PC-9 (cell line): ENCODE results near the gene PTS. TPM values are rescaled to one million over a fixed set of nuclear protein-coding genes. Genes with fewer than 3 reads are reported as not detected.
A peak's percentile ranks its signal among the peaks of the same experiment; 100 is the strongest.

Source experiments
- BruUV-seq: library from RNA; stranded (reverse); fragments of 400-500 nt; replicated peaks from 2 replicates; lab custom pipeline; 2021; lab: Mats Ljungman, UMichigan
- CTCF ChIA-PET: fragments of 300-600 bp; sonication (Branson Sonifier 250); formaldehyde crosslinking; loops from one replicate; lab custom pipeline; 2022; ENCODE audit warnings: antibody characterized with exemption; lab: Charles Lee
- POLR2A ChIA-PET: fragments of 300-600 bp; sonication (Branson Sonifier 250); formaldehyde crosslinking; loops from one replicate; lab custom pipeline; 2022; ENCODE audit warnings: antibody characterized with exemption; ENCODE audit not compliant: unreplicated experiment; lab: Charles Lee
- DNase-seq, 2 experiments: peaks; one replicate each; pipeline versions ENCODE4 v3.0.0 to v3.0.0-alpha.2; 2015 to 2022; ENCODE audit warnings: mixed read lengths in 1 of 2
- H2AFZ ChIP-seq: fragments of 200-600 bp; sonication (generic); 2 replicates; pipeline ENCODE4 v1.8.1; 2017; ENCODE audit warnings: antibody characterized with exemption
- H3F3A ChIP-seq: fragments of 200-600 bp; sonication (generic); 2 replicates; pipeline ENCODE4 v1.8.1; 2017; ENCODE audit warnings: antibody characterized with exemption, mild to moderate bottlenecking, low read depth; ENCODE audit not compliant: insufficient read depth
- H3K27ac ChIP-seq: fragments of 200-600 bp; sonication (generic); 2 replicates; pipeline ENCODE4 v1.6.1; 2016; ENCODE audit warnings: mixed run types
- H3K27me3 ChIP-seq: fragments of 200-600 bp; sonication (generic); 2 replicates; pipeline ENCODE4 v1.6.1; 2016; ENCODE audit warnings: low read depth, mixed run types; ENCODE audit not compliant: insufficient read depth
- H3K36me3 ChIP-seq: fragments of 200-600 bp; sonication (generic); 2 replicates; pipeline ENCODE4 v1.6.1; 2016; ENCODE audit warnings: low read depth, mixed run types
- H3K4me1 ChIP-seq: fragments of 200-600 bp; sonication (generic); replicated peaks from 2 replicates; pipeline ENCODE4 v1.6.1; 2016; ENCODE audit warnings: mixed run types; ENCODE audit not compliant: insufficient read depth
- H3K4me2 ChIP-seq: fragments of 200-600 bp; sonication (generic); 2 replicates; pipeline ENCODE4 v1.6.1; 2017; ENCODE audit warnings: mixed run types
- H3K4me3 ChIP-seq: fragments of 200-600 bp; sonication (generic); 2 replicates; pipeline ENCODE4 v1.6.1; 2016; ENCODE audit warnings: mixed run types
- H3K79me2 ChIP-seq: fragments of 200-600 bp; sonication (generic); 2 replicates; pipeline ENCODE4 v1.6.1; 2017; ENCODE audit warnings: low read depth, mixed run types
- H3K9me2 ChIP-seq: fragments of 200-600 bp; sonication (generic); 2 replicates; pipeline ENCODE4 v1.8.1; 2017; ENCODE audit warnings: mild to moderate bottlenecking; ENCODE audit not compliant: insufficient read depth
- H3K9me3 ChIP-seq: fragments of 200-600 bp; sonication (generic); 2 replicates; pipeline ENCODE4 v1.8.1; 2016; ENCODE audit warnings: low read depth; ENCODE audit not compliant: insufficient read depth
- H4K20me1 ChIP-seq: fragments of 200-600 bp; sonication (generic); 2 replicates; pipeline ENCODE4 v1.8.1; 2017; ENCODE audit not compliant: insufficient read depth
- EZH2 ChIP-seq: fragments of 200-600 bp; sonication (generic); IDR thresholded peaks from 2 replicates; pipeline ENCODE4 v1.8.0; 2017; ENCODE audit warnings: antibody characterized with exemption, low read depth
- intact Hi-C: fragments of 100-400 bp; cut with micrococcal nuclease; formaldehyde crosslinking; loops from one replicate; pipeline ENCODE4 v1.10.0; 2022; ENCODE audit not compliant: unreplicated experiment
- total RNA-seq: library from RNA; stranded (reverse); gene quantifications from 2 replicates; pipeline ENCODE4 v1.2.3, GENCODE V29; 2021
- TF ChIP-seq, protein P1 (sequence below): fragments of 200-600 bp; sonication (generic); conservative IDR thresholded peaks from 2 replicates; pipeline ENCODE4 v1.6.1; 2017; ENCODE audit warnings: mixed run types, antibody characterized with exemption, mild to moderate bottlenecking, moderate library complexity

The PTS gene
- total RNA-seq, 1 experiment from 2014 or later: 43.0 TPM

DNA sequence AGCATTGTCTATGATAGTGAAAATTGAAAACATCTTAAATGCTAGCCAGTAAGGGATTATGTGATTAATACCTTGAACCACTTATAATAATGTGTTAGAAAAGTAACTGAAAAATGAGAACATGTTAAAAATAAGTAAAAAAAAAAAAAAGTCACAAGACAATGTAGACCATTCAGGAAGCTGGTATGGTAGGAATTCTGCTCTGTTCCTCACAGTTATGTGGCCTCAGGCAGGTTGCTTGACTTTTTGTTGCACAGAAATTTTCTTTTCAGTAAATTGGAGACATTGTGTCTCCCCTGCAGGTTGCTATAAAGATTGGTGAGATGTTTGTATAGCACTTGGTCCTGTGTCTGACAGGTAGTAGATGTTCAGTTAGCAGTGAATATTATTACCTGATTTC lies 51.7 kb downstream of the PTS start:
- 0 out of 2 replicates have a peak overlapping the region, but pooled peaks have one; percentile 18 for H3K4me2 ChIP-seq
- intact Hi-C loops: no loop called here
- DNase-seq: peak; percentile 25 to 64

DNA sequence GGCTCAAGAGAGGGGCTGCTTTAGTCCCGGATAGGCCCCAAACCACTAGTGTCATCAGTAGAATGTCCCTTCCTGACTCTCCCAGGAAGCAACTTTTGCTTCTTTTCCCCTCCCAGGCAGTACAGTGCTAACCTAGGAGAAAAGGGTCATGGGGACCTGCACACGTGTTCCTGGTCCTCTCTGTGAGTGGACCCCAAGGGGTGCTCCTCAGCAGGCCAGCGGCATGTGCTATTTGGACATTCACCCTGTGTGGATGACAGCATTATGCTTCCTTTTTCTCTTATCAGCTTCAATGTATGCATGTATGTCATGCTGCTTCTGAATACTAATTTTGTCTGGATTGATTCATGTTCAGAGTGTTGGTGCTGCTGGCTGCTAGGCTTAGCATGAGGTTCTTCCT lies 52.6 kb downstream of the PTS start:
- Histone ChIP-seq H3K4me1 (peaks cover 15% of the 10 kb centered on the region), H2AFZ (no peak overlapping the region), H3K4me2 (no peak overlapping the region), H3K4me3 (no peak overlapping the region), H3K9me2 (no peaks in the 10 kb centered on the region), H3K36me3 (no peaks in the 10 kb centered on the region), H4K20me1 (no peaks in the 10 kb centered on the region), H3F3A (no peaks in the 10 kb centered on the region), H3K27me3 (no peaks in the 10 kb centered on the region), H3K27ac (no peak overlapping the region), H3K9me3 (no peaks in the 10 kb centered on the region), H3K79me2 (no peaks in the 10 kb centered on the region)
- DNase-seq: no peak
- POLR2A ChIA-PET: interaction anchor here (0.6 kb wide), 1 partner anchor 179 kb away, joined by 3 read pairs; no protein-coding TSS in a partner anchor
- intact Hi-C loops: no loop called here
- TF ChIP-seq, protein P1, sequence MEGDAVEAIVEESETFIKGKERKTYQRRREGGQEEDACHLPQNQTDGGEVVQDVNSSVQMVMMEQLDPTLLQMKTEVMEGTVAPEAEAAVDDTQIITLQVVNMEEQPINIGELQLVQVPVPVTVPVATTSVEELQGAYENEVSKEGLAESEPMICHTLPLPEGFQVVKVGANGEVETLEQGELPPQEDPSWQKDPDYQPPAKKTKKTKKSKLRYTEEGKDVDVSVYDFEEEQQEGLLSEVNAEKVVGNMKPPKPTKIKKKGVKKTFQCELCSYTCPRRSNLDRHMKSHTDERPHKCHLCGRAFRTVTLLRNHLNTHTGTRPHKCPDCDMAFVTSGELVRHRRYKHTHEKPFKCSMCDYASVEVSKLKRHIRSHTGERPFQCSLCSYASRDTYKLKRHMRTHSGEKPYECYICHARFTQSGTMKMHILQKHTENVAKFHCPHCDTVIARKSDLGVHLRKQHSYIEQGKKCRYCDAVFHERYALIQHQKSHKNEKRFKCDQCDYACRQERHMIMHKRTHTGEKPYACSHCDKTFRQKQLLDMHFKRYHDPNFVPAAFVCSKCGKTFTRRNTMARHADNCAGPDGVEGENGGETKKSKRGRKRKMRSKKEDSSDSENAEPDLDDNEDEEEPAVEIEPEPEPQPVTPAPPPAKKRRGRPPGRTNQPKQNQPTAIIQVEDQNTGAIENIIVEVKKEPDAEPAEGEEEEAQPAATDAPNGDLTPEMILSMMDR: no peak
- no peak for TF ChIP-seq EZH2
- CTCF ChIA-PET: interaction anchor here (0.6 to 1.7 kb wide), 11 partner anchors 8 to 1017 kb away, joined by 3 to 16 read pairs (median 5); no protein-coding TSS in a partner anchor
- BruUV-seq: no TSS peak

More for the DNA sequence above, 51.7 kb downstream of the PTS start:
- Histone ChIP-seq H3K4me1 (peaks cover 15% of the 10 kb centered on the region), H3K36me3 (no peaks in the 10 kb centered on the region), H2AFZ (no peak overlapping the region), H3K9me3 (no peaks in the 10 kb centered on the region), H3F3A (no peaks in the 10 kb centered on the region), H3K27me3 (no peaks in the 10 kb centered on the region), H3K9me2 (no peaks in the 10 kb centered on the region), H3K79me2 (no peaks in the 10 kb centered on the region), H3K27ac (no peak overlapping the region), H3K4me3 (no peak overlapping the region), H4K20me1 (no peaks in the 10 kb centered on the region)
- POLR2A ChIA-PET: interaction anchor here (0.6 kb wide), 2 partner anchors 180 to 181 kb away, joined by 3 to 7 read pairs; no protein-coding TSS in a partner anchor
- TF ChIP-seq EZH2: no peak
- TF ChIP-seq, protein P1: no peak
- CTCF ChIA-PET: interaction anchor here (0.6 kb wide), 2 partner anchors 33 to 50 kb away, joined by 3 read pairs; no protein-coding TSS in a partner anchor
- BruUV-seq: no TSS peak

DNA sequence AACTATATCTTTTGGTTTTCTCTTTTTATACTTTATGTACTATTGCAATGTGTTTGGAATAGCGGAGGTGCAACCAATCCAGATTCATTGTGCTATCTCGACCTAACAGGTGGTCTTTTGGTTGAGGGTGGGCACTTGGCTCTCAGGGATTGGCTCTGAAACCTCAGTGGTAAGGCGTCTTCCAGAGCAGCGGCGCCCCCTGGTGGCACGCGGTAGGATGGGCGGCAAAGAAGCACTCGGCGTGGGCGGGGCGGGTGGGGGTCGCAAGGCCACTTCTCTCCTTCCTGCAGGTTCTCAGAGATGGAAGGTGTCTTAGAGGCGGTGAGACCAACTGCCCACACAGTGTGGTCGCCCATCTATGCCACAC lies 53.7 kb downstream of the PTS start:
- no peaks in the 10 kb centered on the region for H3K9me2 ChIP-seq
- no peaks in the 10 kb centered on the region for H3K79me2 ChIP-seq
- peak overlapping the region; percentile 72 for H3K4me2 ChIP-seq
- H3K4me1 ChIP-seq: peaks cover 15% of the 10 kb centered on the region
- H3K4me3 ChIP-seq: peak overlapping the region; percentile 34
- H3K36me3 ChIP-seq: no peaks in the 10 kb centered on the region
- no peaks in the 10 kb centered on the region for H3K9me3 ChIP-seq
- H4K20me1 ChIP-seq: no peaks in the 10 kb centered on the region
- ChIA-PET CTCF (interaction anchor here (0.8 to 1.7 kb wide), 8 partner anchors 9 to 434 kb away, joined by 3 to 26 read pairs (median 7); no protein-coding TSS in a partner anchor), POLR2A (no interaction called here)
- H3K27ac ChIP-seq: no peak overlapping the region
- no peak for TF ChIP-seq EZH2
- TF ChIP-seq, protein P1: peak; percentile 87
- intact Hi-C loops: loop anchor here (1.0 to 2.0 kb wide), 6 partner anchors 53 to 677 kb away; partner anchors contain the start of genes CFAP68, FDXACB1, PTS and SIK2
- BruUV-seq: no TSS peak
- DNase-seq: peak in 1 of 2 experiments; percentile 56
- peak overlapping the region; percentile 52; the same call in 1 of the 2 replicates for H2AFZ ChIP-seq
- H3K27me3 ChIP-seq: no peaks in the 10 kb centered on the region
- no peaks in the 10 kb centered on the region for H3F3A ChIP-seq
